GM19452 (cell line): ENCODE data around the gene COL18A1.

ENCODE experiments used
- ATAC-seq: cut with Tn5 transposase; IDR thresholded peaks from one replicate; pipeline ENCODE4 v1.9.1; 2021; ENCODE audit not compliant: unreplicated experiment

The COL18A1 gene

DNA sequence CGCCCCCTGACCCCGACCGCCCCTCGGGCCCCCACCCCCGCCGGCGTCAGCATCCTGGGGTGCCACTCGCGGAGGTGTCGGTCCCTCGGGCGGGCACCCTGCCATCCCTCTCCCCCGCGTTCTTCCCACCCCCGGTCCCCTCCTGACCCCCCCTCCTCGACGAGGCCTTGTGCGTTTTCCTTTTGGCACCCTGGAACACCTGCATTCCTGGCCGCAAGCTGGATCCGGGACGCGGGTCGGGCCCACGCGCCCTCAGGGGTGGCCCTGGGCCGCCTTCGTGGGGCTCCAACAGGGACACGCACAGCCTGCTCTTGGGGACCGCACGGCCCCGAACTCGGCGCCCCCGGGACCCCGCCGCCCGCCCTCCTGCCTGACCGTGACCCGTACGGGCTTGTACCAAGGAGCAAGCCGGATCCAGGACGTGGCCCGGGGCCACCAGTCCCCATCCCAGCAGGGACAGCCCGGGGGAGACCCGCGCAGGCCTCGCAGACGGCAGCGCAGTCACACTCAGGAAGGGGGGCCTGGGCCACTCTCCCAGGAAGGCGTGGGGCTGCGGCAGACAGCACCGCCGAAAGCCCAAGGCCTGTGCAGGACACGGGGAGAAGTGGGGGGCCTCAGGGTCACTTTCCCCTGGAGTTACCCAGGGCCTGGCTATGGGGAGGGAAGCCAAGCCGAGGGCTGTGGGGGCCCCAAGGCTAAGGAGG lies 137.9 kb downstream of the COL18A1 start:
- ATAC-seq = no peak

DNA sequence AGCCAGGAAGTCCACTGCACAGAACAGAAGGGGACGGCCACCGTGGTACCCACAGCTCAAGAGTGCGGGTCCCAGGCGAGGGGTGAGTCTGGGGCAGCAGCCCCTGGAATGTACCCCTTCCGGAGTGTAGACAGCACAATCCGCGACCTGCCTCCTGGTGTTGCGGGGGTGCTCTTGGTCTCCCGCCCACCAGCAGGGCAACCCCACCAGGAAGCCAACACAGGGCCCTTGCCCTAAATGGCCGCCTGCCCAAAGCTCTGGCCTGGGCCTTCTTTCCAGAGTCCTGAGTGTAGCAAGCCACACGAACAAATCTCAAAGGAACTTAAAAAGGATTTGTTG lies 138.4 kb downstream of the COL18A1 start:
- ATAC-seq = no peak

GRCh38 chr21:45543710-45544448 lies 138.9 kb downstream of the COL18A1 start:
- no peak for ATAC-seq

GRCh38 chr21:45544449-45545235 lies 139.7 kb downstream of the COL18A1 start:
- ATAC-seq = no peak

DNA sequence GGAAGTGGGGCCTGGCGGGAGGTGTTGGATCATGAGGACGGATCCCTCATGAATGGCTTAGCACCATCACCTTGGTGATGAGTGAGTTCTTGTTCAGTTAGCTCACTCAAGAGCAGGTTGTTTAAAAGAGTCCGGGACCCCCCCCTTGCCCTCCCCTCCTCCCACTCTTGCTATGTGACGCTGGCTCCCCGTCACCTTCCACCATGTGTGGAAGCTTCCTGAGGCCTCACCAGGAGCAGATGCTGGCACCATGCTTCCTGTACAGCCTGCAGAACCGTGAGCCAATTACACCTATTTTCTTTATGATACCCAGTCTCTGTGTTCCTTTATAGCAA lies 140.2 kb downstream of the COL18A1 start:
- no peak for ATAC-seq

DNA sequence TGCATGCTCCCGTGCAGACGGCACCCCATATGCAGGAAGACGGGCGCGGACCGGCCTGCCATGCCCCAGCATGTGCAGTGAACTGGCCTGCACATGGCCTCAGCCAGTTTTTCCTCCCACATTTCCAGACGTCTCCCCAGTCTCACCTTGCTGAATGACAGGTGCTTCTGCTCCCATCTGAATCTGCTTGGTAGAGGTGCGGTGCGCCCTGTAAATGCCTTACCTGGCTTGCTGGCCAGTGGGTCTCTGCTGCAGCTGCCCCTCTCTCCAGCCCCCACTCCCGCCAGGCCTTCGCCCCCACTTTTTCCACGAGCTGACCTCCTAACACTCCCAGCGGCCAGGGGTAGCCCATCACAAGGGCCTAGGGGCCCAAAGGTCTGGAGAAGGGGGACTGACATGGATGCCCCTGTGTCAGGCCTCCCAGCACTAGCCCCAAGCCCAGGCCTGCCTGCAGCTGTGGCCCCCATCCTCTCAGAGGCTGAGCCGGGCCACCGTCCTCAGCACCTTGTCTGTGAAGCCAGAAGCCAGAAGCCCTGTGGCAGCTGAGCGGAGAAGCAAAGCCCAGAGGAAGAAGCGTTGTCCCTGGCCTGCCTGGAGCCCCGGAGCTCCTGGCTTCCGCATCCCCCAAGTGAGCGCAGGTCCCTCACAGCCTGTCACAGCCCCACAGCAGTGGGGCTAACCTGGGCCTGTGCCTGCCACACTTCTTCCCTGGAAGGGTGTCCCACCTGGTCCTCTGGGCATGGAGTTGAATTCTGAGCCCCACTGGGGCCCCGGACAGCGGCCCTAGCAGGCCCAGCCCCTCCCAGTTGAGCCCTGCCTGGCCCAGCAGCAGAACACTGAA lies 140.9 kb downstream of the COL18A1 start:
- no peak for ATAC-seq

GRCh38 chr21:45546636-45547544 lies 141.9 kb downstream of the COL18A1 start:
- no peak for ATAC-seq

- no peak for ATAC-seq
These were observed 142.6 kb downstream of the COL18A1 start for GRCh38 chr21:45547545-45547900.

GRCh38 chr21:45548711-45549491 lies 143.9 kb downstream of the COL18A1 start:
- ATAC-seq = no peak

DNA sequence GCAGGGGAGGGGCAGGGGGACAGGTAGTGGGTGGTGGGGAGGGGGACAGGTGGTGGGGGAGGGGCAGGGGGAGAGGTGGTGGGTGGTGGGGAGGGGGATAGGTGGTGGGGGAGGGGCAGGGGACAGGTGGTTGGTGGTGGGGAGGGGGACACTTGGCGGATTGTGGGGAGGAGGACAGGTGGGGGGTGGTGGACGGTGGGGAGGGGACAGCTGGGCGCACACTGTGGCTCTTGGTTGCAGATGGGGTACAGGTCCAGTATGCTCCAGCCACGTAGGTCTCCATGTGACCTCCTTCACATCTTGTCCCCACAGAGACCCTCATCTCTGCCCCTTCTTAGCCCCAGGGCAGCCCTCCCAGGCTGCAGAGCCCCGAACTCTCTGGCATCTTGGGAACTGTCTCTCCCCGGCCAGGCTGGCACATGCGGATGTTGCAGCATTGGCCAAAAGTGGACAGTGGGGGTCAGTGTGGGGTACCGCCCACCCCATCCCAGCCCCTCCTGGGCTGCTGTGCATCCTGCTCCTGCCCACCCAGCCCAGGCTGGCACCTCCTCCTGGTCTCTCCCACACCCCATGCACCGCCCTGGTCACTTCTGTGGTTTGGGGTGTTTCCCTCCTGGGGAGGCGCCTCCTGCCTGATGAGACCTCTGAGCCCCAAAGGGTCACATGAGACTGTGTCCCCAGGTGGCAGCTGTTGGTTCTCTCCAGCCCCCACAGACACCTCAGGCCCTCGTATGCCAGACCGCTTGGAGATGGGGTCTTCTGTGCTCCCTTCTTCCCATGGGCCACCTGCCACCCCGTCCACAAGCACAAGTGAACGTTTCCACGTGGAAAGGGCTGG lies 144.9 kb downstream of the COL18A1 start:
- no peak for ATAC-seq

DNA sequence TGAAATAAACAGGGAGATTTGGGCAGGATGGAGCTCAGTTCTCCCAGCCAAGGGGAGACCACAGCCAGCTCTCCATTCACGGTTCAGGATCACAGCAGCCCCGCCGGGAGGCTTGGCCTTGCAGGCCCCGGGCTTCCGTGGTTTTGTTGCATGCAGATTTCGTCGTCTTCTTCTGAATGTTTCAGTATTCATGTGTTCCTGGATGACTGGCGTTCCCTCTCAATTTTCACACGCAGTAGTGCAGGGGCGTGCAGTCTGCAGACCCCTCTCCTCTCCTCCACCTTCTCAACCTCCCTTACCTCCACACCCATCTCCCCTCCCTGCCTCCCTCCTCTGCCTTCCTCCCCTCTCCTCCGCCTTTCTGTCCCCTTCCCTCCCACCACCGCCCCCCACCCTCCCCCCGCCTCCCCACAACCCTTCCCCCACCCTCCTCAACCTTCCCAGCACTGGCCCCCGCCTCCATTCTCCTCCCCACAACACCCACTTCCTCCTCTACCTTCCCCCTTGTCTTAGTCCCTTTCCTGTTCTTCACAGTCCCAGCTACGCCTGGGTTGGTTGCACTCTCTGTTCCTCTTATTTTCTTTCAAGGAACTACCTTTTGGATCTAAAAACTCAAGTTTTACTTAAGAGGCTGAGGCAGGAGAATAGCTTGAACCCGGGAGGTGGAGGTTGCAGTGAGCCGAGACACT lies 145.7 kb downstream of the COL18A1 start:
- ATAC-seq = no peak

DNA sequence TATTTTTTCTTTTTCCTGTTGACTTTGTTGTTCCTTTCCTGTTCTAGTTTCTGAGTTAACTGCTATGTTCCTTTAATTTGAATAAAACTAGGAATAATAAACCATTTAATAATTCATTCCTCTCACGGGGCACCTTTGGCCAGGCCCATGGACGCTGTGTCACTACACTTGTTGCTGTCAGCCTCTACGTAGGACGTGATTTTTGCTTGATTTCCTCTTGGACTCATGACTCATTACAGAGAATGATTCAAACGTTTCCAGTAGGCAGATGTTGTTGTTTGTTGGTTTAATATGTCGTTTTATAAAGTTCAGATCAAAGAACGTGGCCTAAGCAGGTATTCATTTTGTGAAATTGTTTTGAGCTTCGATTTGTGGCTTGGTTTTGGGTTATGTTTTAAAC lies 146.4 kb downstream of the COL18A1 start:
- no peak for ATAC-seq

GRCh38 chr21:45551783-45552695 lies 147.1 kb downstream of the COL18A1 start:
- no peak for ATAC-seq

DNA sequence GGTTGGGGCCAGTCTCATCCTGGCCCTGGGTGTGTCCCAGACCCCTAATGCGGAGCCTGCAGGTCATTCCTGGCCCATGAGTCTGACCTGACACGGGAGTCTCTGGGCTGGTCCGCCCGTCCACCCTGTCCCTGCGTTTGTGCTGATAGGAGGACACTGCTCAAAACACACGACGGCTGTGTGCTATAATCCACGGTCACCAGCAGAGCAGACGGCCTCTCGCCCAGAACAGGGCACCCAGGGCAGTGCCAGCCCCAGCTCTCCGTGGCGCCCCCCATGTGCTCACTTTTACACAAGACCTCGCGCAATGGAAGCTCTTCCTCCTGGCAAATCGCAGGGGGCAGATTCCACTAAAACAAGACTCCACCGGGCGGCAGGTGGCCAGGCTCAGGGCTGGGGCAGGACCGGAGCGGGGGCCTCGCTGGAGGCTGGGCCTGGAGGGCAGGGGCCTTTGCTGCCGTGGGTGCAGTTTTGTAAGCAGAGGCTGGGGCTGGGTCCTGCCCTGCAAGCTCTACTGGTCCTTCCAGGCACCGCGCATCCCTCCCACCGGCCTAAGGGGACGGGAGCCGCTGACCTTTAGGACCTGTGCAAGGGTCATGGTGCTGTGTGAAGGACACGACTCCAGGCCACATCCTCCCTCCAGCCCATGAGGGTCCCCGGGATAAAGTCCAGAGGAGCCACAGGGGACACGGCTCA lies 147.9 kb downstream of the COL18A1 start:
- ATAC-seq = no peak

- no peak for ATAC-seq
These were observed 149.7 kb downstream of the COL18A1 start for GRCh38 chr21:45554477-45555175.

DNA sequence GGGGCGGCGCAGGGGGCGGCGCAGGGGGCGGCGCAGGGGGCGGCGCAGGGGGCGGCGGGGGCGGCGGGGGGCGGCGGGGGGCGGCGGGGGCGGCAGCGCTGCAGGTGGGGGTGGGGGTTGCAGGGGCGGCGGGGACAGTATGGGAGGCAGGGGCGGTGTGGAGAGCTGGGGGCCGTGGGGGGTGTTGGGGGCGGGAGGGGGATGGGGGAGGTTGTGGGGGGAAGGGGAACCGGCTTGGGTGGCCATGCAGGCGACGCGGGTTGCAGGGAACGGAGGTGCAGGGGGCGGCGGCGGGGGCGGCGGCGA lies 150.2 kb downstream of the COL18A1 start:
- ATAC-seq = no peak
